OCI-LY3 (cell line): Measurements from ENCODE around the gene SH3GL1.
A peak's percentile ranks its signal among the peaks of the same experiment; 100 is the strongest.

Experiments
- H2AFZ ChIP-seq: fragments of 200-600, 300-600 bp; shearing (Covaris generic); 2 replicates; pipeline ENCODE4 v1.6.0; 2014; ENCODE audit warnings: antibody characterized with exemption, low read depth, low read length
- H3K27ac ChIP-seq: fragments of 200-600, 300-600 bp; sonication (generic); 2 replicates; pipeline ENCODE4 v1.5.1; 2014; ENCODE audit warnings: mild to moderate bottlenecking, low read length, moderate library complexity, mixed read lengths
- H3K27me3 ChIP-seq: fragments of 200-600, 300-600 bp; sonication (generic); 2 replicates; pipeline ENCODE4 v1.6.1; 2014; ENCODE audit warnings: low read depth, low read length, mixed read lengths
- H3K36me3 ChIP-seq: fragments of 200-600, 300-600 bp; sonication (generic); replicated peaks from 2 replicates; pipeline ENCODE3; 2014; ENCODE audit warnings: low read depth, low read length, mixed read lengths
- H3K4me1 ChIP-seq: fragments of 300-600, 200-600 bp; sonication (generic); 2 replicates; pipeline ENCODE4 v1.6.1; 2014; ENCODE audit warnings: low read length, mixed read lengths
- H3K4me2 ChIP-seq: fragments of 200-600, 300-600 bp; sonication (generic); 2 replicates; pipeline ENCODE4 v1.6.1; 2014; ENCODE audit warnings: low read length, mixed read lengths
- H3K4me3 ChIP-seq: fragments of 300-600, 200-600 bp; sonication (generic); 2 replicates; pipeline ENCODE4 v1.5.1; 2014; ENCODE audit warnings: antibody characterized with exemption, mild to moderate bottlenecking, low read length, moderate library complexity
- H3K79me2 ChIP-seq: fragments of 300-600, 200-600 bp; shearing (Covaris generic); 2 replicates; pipeline ENCODE4 v1.6.1; 2014; ENCODE audit warnings: mild to moderate bottlenecking, low read length, mixed read lengths
- H3K9ac ChIP-seq: fragments of 300-600, 200-600 bp; shearing (Covaris generic); 2 replicates; pipeline ENCODE4 v1.6.0; 2014; ENCODE audit warnings: mild to moderate bottlenecking, low read length, moderate library complexity
- H3K9me3 ChIP-seq: fragments of 200-600, 300-600 bp; shearing (Covaris generic); 2 replicates; pipeline ENCODE4 v1.6.1; 2014; ENCODE audit warnings: low read length, mixed read lengths; ENCODE audit not compliant: insufficient read depth
- H4K20me1 ChIP-seq: fragments of 200-600, 300-600 bp; sonication (generic); 2 replicates; pipeline ENCODE4 v1.6.1; 2016; ENCODE audit warnings: low read length, mixed read lengths; ENCODE audit not compliant: insufficient read depth
- EZH2phosphoT487 ChIP-seq: fragments of 200-600 bp; shearing (Covaris generic); IDR thresholded peaks from 2 replicates; pipeline ENCODE4 v1.6.1; 2018; ENCODE audit warnings: antibody characterized with exemption, mixed run types, low read depth
- TF ChIP-seq, protein P1 (sequence below): fragments of 200-600, 300-600 bp; sonication (generic); IDR thresholded peaks from 2 replicates; pipeline ENCODE4 v1.5.1; 2014; ENCODE audit warnings: antibody characterized with exemption, low read length, low read depth

Gene SH3GL1

DNA sequence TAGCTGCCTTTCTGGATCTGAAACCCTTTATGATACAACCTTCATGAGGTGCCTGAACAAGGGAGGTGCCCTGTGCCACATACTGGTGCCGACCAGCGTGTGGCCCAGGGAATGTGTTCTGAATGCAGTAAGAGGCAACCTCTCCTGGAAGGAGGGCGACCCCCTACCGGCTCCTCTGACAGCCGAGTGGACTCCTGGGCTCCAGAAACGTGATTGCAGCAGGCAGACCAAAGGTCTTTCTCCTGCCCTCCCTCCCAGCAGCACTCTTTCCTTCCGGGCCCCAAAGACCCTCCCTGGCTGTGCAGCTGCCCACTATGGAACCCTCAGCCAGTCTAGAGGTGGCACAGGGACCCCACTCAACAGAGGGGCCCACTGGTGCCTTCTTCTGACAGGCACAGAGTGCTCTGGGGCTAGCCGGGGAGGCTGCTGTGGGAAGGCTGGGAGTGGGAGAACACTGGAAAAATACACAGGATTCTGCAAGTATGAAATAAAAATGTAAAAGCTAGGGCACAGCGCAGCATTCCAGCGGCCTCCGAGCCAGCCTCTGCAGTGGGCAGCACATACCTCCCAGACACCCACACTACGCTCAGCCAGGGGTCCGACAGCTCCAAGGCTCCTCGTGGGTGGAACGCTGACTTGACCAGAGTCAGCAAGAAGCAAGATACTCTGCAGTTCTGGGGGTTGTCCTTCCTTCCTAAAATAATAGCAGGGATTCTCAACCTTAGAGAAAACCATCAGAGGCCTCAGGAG, 14.9 kb downstream of the SH3GL1 start:
- Histone ChIP-seq H2AFZ (no peak overlapping the region), H3K4me1 (peaks cover 18% of the 10 kb centered on the region), H3K4me3 (no peak overlapping the region), H3K4me2 (no peak overlapping the region), H3K36me3 (peaks cover 19% of the 10 kb centered on the region), H3K9me3 (no peaks in the 10 kb centered on the region), H3K27me3 (peaks cover 9% of the 10 kb centered on the region; the same call in 1 of the 2 replicates), H3K27ac (no peak overlapping the region), H3K79me2 (peaks cover 72% of the 10 kb centered on the region), H3K9ac (no peak overlapping the region), H4K20me1 (peaks cover 74% of the 10 kb centered on the region)
- TF ChIP-seq EZH2phosphoT487 = no peak
- TF ChIP-seq, protein P1, sequence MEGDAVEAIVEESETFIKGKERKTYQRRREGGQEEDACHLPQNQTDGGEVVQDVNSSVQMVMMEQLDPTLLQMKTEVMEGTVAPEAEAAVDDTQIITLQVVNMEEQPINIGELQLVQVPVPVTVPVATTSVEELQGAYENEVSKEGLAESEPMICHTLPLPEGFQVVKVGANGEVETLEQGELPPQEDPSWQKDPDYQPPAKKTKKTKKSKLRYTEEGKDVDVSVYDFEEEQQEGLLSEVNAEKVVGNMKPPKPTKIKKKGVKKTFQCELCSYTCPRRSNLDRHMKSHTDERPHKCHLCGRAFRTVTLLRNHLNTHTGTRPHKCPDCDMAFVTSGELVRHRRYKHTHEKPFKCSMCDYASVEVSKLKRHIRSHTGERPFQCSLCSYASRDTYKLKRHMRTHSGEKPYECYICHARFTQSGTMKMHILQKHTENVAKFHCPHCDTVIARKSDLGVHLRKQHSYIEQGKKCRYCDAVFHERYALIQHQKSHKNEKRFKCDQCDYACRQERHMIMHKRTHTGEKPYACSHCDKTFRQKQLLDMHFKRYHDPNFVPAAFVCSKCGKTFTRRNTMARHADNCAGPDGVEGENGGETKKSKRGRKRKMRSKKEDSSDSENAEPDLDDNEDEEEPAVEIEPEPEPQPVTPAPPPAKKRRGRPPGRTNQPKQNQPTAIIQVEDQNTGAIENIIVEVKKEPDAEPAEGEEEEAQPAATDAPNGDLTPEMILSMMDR = no peak

DNA sequence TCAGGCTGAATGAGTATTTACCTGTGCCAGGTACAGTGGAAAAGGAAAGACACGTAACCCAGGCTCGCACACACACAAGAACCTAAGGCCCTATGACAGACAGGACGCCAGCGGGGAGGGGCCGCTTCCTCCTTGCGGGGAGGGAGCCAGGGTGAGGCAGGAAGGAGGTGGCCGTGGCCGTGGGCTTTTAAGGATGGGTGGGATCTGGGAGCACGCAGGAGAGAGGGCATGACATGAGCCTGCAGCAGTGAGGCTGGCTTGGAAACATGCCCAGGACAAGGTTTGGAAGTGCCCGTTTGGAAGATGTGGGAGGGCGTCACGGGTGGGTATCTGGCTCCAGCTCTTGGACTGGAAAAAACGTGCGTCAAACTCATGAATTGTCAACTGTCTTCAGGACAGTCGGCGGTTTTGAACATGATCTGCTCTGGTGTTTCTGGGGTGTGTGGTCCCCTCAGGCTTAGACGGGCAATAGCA, 20.1 kb downstream of the SH3GL1 start:
- Histone ChIP-seq H4K20me1 (peaks cover 80% of the 10 kb centered on the region), H3K9ac (peak overlapping the region; percentile 24; the same call in 1 of the 2 replicates), H3K27ac (no peak overlapping the region), H3K4me1 (peaks cover 56% of the 10 kb centered on the region), H2AFZ (no peak overlapping the region), H3K36me3 (peaks cover 13% of the 10 kb centered on the region), H3K4me3 (peak overlapping the region; percentile 66), H3K79me2 (peaks cover 79% of the 10 kb centered on the region), H3K9me3 (no peaks in the 10 kb centered on the region), H3K27me3 (peaks cover 9% of the 10 kb centered on the region; the same call in 1 of the 2 replicates), H3K4me2 (peak overlapping the region; percentile 98)
- TF ChIP-seq EZH2phosphoT487 = no peak
- TF ChIP-seq, protein P1 = no peak

DNA sequence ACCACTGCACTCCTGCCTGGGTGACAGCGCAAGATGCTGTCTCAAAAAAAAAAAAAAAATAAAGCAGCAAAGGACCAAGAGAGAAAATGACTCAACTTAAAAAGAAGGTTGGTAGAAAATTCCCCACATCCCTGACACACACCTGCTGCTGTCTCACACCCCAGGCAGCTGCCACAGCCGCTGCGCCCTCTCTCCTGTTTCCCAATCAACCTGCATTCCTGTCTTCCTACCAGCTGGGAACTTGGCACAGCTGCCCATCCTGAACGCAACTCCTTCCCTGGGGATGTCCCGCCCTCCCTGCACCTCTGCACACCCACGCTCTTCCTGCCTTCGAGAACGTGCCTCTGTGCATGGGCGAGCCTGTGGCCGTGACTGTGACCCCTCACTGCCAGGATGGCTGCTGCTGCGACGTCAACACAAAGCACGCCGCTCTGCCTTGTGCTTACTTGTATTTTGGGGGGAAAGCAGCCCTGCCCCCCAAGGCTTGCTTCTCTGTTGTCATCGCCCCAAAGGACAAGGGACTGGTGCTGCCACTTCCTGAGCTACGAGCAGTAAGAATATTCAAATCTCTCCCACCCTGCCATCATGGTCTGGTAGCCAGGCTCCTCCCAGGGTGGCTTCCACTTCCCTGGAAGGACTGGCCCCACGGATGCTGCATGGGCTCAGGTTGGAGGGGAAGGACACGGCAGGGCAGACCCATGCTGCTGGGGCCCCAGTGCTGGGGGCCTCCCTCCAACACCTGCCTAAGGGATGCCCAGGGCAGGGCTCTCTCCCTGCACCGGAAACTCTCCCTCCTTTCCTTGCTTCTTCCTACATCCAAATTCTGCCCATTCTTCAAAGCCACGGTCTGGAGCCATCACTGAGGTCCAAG, 20.7 kb downstream of the SH3GL1 start:
- H3K79me2 ChIP-seq = peaks cover 81% of the 10 kb centered on the region
- no peak overlapping the region for H2AFZ ChIP-seq
- peaks cover 13% of the 10 kb centered on the region for H3K36me3 ChIP-seq
- peak overlapping the region; percentile 98 for H3K4me2 ChIP-seq
- H3K9me3 ChIP-seq = no peaks in the 10 kb centered on the region
- peak overlapping the region; percentile 0; the same call in 1 of the 2 replicates for H3K27ac ChIP-seq
- TF ChIP-seq, protein P1 = no peak
- no peak for TF ChIP-seq EZH2phosphoT487
- H3K4me3 ChIP-seq = peak overlapping the region; percentile 66
- H3K27me3 ChIP-seq = peaks cover 9% of the 10 kb centered on the region; the same call in 1 of the 2 replicates
- peaks cover 84% of the 10 kb centered on the region for H4K20me1 ChIP-seq
- peak overlapping the region; percentile 24; the same call in 1 of the 2 replicates for H3K9ac ChIP-seq
- H3K4me1 ChIP-seq = peaks cover 61% of the 10 kb centered on the region

DNA sequence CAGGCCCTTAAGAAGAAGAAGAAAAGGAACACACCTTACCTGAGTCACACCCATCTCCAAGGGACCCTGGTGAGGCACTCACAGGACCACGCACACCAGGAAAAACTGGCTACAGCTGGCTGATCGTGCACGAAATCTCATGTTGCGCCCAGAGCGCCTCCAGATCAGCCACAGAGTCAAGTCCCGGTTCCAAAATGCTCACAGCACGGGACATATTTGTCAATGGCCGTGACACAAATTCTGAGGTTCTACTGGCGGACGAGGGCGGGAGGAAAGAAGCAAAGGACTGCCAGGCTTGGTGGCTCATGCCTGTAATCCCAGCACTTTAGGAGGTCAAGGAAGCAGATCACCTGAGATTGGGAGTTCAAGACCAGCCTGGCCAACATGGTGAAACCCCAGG, 21.5 kb downstream of the SH3GL1 start:
- Histone ChIP-seq H3K4me1 (peaks cover 61% of the 10 kb centered on the region), H3K36me3 (peaks cover 13% of the 10 kb centered on the region), H3K27me3 (peaks cover 9% of the 10 kb centered on the region; the same call in 1 of the 2 replicates), H2AFZ (no peak overlapping the region), H3K9ac (no peak overlapping the region), H4K20me1 (peaks cover 84% of the 10 kb centered on the region), H3K79me2 (peaks cover 84% of the 10 kb centered on the region), H3K4me3 (peak overlapping the region; percentile 66), H3K4me2 (peak overlapping the region; percentile 98), H3K9me3 (no peaks in the 10 kb centered on the region), H3K27ac (no peak overlapping the region)
- TF ChIP-seq EZH2phosphoT487 = no peak
- TF ChIP-seq, protein P1 = no peak
